GM04504 (cell line): ENCODE measurements around the gene OSM.
"Not testable (repeated sequence)": the region's sequence is repeated elsewhere in the genome, so short reads cannot be mapped to it uniquely, and the experiment has no call there.

ENCODE experiments used
- DNase-seq: peaks from one replicate; pipeline ENCODE4 v3.0.0-alpha.2; 2012; ENCODE audit warnings: low read depth

Gene OSM

GRCh38 chr22:30226192-30226832, 40.3 kb downstream of the OSM start:
- no peak for DNase-seq

DNA sequence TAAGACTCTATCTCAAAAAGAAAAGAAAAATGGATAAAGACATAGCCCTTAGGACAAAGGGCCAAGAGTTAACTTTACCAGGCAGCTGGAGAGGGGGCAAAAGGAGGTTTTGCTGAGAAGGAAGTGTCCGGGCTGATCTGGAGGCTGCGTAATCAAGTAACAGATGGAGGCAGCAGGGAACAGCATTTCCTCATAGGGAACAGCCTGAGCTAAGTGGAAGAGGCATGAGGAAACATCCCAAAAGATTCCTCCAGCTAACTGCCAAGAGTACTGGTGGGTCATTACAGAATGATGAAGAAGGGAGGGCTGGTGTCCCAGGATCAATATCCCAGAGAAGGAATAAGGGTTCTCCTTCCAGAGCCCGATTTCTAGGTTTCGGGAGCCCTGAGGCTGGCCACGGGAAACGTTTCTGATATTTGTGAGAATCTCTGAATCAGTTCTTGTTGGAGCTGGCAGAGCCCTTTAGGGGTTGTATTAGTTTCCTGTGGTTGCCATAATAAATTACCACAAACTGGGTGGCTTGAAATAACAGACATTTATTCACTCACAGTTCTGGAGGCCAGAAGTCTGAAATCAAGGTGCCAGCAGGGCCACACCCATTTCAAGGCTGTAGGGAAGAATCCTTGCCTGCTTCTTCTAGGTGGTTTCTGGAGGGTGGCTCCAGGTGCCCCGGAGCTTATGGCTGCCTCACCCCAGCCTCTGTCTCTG, 41.3 kb downstream of the OSM start:
- no peak for DNase-seq

- DNase-seq = no peak
Measured at GRCh38 chr22:30224161-30224857, 42.3 kb downstream of the OSM start.

DNA sequence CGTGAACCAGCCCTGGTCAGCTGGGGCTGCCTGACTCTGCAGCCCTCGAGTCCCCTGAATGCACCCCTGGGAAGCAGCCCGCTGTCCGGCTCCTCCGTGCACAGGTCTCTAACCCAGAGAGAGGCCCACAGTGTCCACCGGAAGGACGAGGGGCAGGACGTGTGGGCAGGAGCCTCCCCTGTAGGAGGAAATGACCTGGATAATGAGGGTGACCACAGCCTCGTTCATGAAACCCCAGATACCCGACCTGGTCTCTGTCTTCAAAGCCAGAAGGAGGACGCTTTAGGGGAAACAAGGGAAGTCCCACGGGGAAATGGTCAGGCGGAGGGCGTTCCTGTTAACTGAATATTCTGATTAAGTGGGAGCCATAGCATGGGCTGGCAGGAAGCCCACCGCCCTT, 43.3 kb downstream of the OSM start:
- DNase-seq = no peak

GRCh38 chr22:30222321-30222720, 44.3 kb downstream of the OSM start:
- no peak for DNase-seq

GRCh38 chr22:30221121-30221992, 45.3 kb downstream of the OSM start:
- no peak for DNase-seq

- no peak for DNase-seq
Measured at GRCh38 chr22:30220338-30221012, 46.2 kb downstream of the OSM start.

GRCh38 chr22:30219668-30220278, 46.9 kb downstream of the OSM start:
- DNase-seq = no peak

- no peak for DNase-seq
Measured at GRCh38 chr22:30219049-30219654, 47.5 kb downstream of the OSM start.

- no peak for DNase-seq
Measured at GRCh38 chr22:30217698-30218560, 48.7 kb downstream of the OSM start.

- DNase-seq = no peak
Measured at GRCh38 chr22:30216710-30217109, 49.9 kb downstream of the OSM start.

GRCh38 chr22:30216272-30216671, 50.4 kb downstream of the OSM start:
- DNase-seq = not testable (repeated sequence)

DNA sequence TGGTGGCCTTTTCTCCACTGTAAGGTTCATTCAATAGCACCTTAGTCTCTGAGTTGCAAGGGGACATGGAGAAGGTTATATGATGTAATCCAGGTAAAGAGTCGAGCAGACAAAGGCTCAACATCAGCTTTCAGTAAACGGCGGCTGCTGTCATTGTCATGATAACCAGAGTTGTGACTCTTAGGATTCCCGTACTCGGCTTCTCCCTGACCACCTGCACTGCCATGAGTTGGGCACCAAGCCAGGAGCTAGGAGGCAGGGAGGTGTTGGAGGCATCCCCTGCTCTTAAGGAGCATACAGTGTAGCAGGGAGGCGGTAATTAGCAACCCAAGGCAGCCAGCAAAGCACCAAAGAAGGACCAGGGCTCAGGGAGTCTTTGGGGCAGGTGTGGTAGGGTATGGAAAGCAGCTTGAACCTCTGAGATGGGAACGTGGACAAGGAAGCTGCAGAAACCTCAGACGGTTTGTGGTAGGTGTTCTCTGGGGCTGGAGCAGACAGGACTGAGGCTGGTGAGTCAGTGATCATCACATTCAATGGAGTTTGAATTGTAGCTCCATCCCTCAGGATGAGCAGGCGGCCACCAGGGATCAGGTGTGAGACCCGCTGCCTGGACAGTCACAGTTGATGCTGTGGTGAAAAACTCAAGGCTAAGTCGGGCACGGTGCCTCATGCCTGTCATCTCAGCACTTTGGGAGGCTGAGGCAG, 51.8 kb downstream of the OSM start:
- DNase-seq = no peak

- DNase-seq = no peak
Measured at GRCh38 chr22:30212996-30213441, 53.6 kb downstream of the OSM start.
